DLD1 (cell line): ENCODE results near the gene GRAMD2A.

ENCODE experiments used
- in situ Hi-C: cut with HindIII; loops from 2 replicates; pipeline ENCODE4 v1.10.0; 2017; ENCODE audit warnings: low sequenced_read_pairs

GRAMD2A gene

DNA sequence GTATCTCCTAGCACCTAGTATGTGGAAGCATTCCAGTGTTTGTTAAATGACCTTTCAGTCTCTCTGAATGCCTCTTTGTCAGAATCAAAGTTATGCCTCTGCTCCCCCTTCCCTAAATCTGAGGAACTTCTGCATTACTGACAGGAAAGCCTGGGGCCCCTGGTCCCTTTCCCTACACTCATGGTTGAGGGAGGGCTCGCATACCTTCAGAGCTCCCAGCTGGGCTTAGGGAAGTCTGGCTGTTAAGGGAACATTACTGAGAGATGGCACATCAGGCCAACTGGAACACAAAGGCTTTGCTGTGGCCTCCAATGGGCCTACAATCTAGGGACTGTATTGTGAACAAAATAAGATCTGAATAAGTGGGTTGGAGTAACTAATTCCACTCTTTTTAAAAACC lies 23.1 kb upstream of the GRAMD2A start:
- in situ Hi-C loops = no loop called here

DNA sequence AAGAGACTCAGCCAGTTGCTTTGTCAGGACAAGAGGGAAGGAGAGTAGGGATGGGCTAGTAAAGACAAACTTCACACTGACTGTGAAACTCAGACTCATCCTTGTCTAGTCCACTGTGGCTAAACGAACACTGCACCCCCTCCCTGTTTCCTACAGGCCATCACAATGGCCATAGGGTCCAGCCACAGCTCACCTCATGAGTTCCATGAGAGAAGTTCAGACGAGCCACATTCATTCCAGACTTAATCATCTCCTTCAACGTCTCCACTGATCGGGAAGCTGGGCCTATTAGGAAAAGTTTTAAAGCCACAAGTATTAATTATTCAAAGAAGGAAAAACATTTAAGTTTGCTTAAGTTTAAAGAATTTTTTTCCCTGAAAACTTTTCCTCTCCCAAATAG lies 19.6 kb upstream of the GRAMD2A start:
- in situ Hi-C loops = no loop called here

DNA sequence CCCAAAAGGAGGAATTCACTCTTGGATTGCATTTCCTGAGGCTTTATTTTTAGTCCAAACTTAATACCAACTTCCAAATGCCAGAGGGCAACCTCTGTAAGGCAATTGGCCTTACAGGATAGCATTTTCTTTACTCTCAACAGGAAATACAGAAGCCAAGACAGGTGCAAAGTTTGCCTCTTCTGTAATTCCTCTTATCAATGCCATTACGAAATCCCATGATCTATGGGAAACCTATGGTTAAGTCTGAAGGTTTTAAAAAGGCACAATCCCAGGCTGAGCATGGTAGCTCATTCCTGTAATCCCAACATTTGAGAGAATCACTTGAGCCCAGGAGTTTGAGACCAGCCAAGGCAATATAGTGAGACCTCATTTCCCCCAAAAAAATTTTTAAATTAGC lies 18.5 kb upstream of the GRAMD2A start:
- in situ Hi-C loops = no loop called here

DNA sequence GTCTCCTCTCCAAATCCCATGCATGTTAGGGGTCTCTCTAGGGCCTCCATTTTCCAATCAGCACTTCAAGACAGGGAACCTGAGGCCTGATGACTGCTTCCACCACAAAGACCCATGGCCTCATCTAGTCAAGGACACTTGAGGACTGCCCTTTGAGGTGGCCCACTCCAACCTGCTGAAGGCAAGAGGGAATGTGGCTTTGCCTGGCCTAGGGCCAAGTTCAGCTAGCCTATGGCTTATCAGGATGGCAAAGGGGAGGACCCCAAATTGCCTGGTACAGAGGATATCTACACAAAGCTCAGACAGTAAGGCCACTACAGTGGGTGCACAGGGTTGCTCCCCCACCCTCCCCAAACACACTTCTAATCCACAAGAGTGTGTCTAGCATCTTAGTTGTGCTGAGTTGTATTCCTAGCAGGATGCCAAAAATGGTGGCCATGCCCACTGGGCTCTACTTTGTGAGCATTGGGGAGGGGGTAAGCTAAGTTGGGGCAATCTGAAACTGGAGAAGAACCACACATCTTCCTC lies 10.0 kb upstream of the GRAMD2A start:
- in situ Hi-C loops = no loop called here

DNA sequence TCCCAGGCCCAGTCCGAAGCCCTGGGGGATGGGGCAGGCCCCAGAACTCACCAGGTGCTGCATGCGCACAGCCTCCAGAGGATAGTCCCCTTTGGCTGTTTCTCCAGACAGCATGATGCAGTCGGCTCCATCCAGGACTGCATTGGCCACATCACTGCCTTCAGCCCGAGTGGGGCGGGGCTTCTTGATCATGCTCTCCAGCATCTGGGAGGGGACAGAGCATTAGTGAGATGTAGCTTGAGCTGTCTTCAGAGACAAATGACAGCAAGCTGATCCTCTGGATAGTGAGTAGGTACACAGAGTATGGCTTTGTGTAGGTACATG lies 9.1 kb upstream of the GRAMD2A start:
- in situ Hi-C loops = no loop called here

DNA sequence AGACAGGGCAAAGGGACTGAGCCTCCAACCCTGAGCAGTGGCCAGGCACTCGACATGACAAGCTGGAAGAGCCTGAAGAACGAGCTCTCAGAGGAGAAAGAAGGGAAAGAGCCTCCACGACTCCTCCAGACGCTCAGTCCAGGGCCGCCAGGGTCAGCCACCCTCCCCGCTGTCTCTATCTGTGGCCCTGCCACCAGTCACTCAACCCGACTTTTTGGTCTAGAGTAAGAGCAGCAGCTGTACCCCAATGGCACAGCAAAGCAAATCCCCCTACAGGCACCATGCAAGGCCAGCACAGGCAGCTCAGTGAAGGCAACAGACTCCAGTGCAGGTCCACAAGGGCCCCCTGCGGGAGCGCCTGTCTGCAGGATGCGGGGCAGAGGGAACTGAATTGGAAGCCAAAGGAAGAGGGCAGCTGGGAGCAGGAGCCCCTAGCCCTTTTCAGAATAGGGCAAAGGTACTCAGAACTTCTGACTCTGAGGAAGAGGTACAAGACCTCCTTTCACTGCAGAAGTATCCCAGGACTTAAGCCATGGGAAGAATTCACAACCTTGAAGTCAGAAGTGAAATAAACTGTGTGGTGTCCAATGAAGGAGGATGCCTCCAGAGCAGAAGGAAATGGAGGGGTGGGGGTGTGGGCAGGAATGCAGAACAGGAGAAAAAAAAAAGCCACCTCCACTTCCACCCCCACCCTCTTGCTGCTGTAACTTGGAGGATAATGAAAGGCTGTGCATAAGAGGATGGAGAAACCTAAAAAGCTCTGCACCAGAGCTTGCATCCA lies 8.5 kb upstream of the GRAMD2A start:
- in situ Hi-C loops = no loop called here

- in situ Hi-C loops = no loop called here
Observed at GRCh38 chr15:72205273-72205672, 7.7 kb upstream of the GRAMD2A start.

DNA sequence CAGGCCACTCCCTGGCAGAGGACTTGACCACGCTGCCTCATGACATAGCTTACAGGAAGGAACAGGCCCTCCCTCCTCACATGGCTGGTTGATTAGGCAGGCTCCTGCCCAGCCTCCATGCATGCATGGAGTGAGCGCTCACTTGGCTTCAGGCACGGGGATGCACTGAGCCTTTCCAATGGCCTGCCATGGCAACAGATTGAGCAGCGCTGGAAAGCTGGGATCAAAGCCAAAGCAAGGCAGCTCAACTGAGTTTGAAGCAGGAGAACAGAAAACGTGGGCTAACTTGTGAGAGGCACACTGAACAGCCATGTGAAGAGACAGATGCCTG lies 5.9 kb upstream of the GRAMD2A start:
- in situ Hi-C loops = no loop called here

- in situ Hi-C loops = no loop called here
Observed at GRCh38 chr15:72202801-72203506, 5.4 kb upstream of the GRAMD2A start.

- in situ Hi-C loops = no loop called here
Observed at GRCh38 chr15:72202302-72202701, 4.7 kb upstream of the GRAMD2A start.

DNA sequence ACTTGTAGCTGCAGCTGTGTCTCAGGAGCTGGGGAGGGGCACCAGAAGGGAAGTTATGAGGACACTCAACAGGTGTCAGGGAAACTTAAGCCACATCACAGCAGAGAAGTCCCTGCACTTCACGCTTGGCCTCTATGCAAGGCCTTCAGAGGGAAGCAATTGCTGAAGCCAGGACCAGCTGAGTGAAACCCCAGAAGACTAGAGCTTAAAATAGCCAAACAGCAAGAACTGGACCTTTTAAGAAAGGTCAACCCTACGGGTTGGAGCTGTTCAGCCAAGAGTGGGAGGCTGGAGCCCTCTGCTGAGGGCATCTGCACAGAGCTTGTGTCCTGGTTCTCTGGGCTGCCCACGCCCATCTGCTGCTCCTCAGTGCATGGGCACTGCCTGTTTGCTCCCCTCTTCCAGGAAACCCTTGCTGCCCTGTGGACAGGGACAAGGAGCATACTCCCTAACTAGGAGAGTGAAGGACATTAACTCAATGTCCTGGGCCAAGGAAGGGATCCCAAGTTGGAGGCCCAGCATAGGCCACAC lies 3.9 kb upstream of the GRAMD2A start:
- in situ Hi-C loops = no loop called here

GRCh38 chr15:72200395-72201237 lies 3.0 kb upstream of the GRAMD2A start:
- in situ Hi-C loops = no loop called here

GRCh38 chr15:72199721-72200212 lies 2.2 kb upstream of the GRAMD2A start:
- in situ Hi-C loops = no loop called here

DNA sequence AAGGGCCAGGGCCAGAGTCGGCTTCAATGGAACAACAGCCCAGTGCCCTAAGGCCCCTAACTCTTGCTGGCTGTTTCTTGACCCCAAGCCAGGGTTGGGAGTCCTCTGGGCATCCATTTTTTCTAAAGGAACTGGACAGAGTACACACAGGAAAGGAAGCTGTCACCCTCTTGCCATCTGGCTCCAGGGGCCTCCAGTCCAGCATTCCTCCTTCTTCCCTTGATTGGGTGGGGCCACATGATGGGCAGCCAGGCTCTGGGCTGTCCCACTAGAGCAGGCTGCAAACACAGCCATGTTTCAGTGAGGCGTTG lies 1.6 kb upstream of the GRAMD2A start:
- in situ Hi-C loops = no loop called here

- in situ Hi-C loops = no loop called here
Observed at GRCh38 chr15:72198356-72199204, 993 bp upstream of the GRAMD2A start.

DNA sequence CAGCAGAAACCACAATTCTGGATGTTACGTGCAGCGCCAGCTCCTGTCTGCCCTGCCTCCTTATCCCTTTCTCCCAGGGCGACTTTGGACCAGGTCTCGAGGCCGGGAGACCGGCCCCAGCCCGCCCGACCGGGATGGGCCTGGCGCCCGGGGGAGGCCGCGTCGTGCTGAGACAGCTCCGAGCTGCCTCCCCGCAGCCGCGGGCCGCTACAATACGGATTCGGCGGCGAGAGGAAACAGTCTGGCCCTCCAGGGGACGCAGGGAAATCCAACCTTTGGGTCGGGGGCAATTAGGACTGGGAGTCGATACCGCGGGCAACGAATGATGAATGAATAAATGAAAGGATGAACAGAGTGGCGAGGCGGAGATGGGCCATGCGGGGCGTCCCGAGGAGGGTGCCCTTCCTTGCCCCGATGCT lies 537 bp downstream of the GRAMD2A start:
- in situ Hi-C loops = no loop called here

- in situ Hi-C loops = no loop called here
Observed at GRCh38 chr15:72196409-72197040, 1.1 kb downstream of the GRAMD2A start.

- in situ Hi-C loops = no loop called here
Observed at GRCh38 chr15:72195101-72195511, 2.5 kb downstream of the GRAMD2A start.

DNA sequence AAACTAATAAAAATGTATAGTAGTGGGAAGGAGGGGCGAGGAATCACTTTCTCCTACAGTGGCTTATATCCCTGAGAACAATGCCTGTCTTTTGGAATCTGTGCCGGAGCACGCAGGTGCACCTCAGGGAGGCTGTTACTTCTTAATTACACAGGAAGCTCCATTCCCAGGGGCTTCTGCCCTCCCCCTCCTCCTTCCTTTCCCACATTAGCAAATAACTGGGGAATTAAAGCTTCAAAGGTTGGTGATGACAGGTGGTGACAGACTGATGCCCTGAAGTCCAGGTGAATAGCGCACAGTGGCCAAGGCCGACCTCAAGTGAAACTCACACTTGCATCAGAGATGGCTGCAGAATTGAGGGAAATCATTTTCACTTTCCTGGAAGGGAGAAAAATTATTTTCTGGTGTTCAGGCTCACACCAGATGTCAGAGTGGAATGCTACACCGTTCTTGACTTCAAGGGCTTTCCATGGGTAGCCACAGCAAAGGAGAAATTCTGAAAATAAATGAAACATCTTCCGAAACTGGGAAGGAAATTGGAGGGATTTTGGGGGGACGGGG lies 3.7 kb downstream of the GRAMD2A start:
- in situ Hi-C loops = no loop called here

GRCh38 chr15:72192416-72192815 lies 5.2 kb downstream of the GRAMD2A start:
- in situ Hi-C loops = no loop called here
